CMK (cell line): ENCODE data around the gene CCDC68.
"Not testable (repeated sequence)": the region's sequence is repeated elsewhere in the genome, so short reads cannot be mapped to it uniquely, and the experiment has no call there.

Source experiments
- DNase-seq: peaks from one replicate; pipeline ENCODE4 v3.0.0-alpha.2; 2010; ENCODE audit warnings: low read depth

Gene CCDC68

GRCh38 chr18:54958704-54959625 lies at the start of gene CCDC68:
Gene CCDC68, minus strand, starts transcription at chr18:54959461. Its CDS starts 16,670 bp downstream, at chr18:54942791.
- DNase-seq: no peak

- DNase-seq: no peak
These were observed 48.3 kb upstream of the CCDC68 start for GRCh38 chr18:55007602-55008001.

GRCh38 chr18:55003695-55004094 lies 44.4 kb upstream of the CCDC68 start:
- no peak for DNase-seq

- no peak for DNase-seq
These were observed 43.0 kb upstream of the CCDC68 start for GRCh38 chr18:55002261-55002660.

GRCh38 chr18:55001394-55002024 lies 42.2 kb upstream of the CCDC68 start:
- DNase-seq: no peak

- no peak for DNase-seq
These were observed 41.3 kb upstream of the CCDC68 start for GRCh38 chr18:55000529-55000928.

- no peak for DNase-seq
These were observed 39.8 kb upstream of the CCDC68 start for GRCh38 chr18:54999016-54999415.

GRCh38 chr18:54995421-54996143 lies 36.3 kb upstream of the CCDC68 start:
- no peak for DNase-seq

GRCh38 chr18:54991981-54992380 lies 32.7 kb upstream of the CCDC68 start:
- DNase-seq: no peak

GRCh38 chr18:54984908-54985307 lies 25.6 kb upstream of the CCDC68 start:
- DNase-seq: no peak

GRCh38 chr18:54983791-54984190 lies 24.5 kb upstream of the CCDC68 start:
- no peak for DNase-seq

- peak; percentile 27 for DNase-seq
These were observed 23.9 kb upstream of the CCDC68 start for GRCh38 chr18:54983041-54983686.

GRCh38 chr18:54981076-54981475 lies 21.8 kb upstream of the CCDC68 start:
- DNase-seq: no peak

- DNase-seq: no peak
These were observed 16.3 kb upstream of the CCDC68 start for GRCh38 chr18:54975598-54975997.

GRCh38 chr18:54973046-54973445 lies 13.8 kb upstream of the CCDC68 start:
- no peak for DNase-seq

- DNase-seq: no peak
These were observed 9.5 kb upstream of the CCDC68 start for GRCh38 chr18:54968807-54969206.

- DNase-seq: not testable (repeated sequence)
These were observed 9.0 kb upstream of the CCDC68 start for GRCh38 chr18:54968237-54968636.

GRCh38 chr18:54967786-54968185 lies 8.5 kb upstream of the CCDC68 start:
- DNase-seq: no peak

GRCh38 chr18:54964741-54965140 lies 5.5 kb upstream of the CCDC68 start:
- DNase-seq: no peak

GRCh38 chr18:54962919-54963645 lies 3.8 kb upstream of the CCDC68 start:
- no peak for DNase-seq

- DNase-seq: no peak
These were observed 2.6 kb upstream of the CCDC68 start for GRCh38 chr18:54961868-54962267.
